ENCODE measurements around the gene P2RX3.
"Not testable (repeated sequence)": the region's sequence is repeated elsewhere in the genome, so short reads cannot be mapped to it uniquely, and the experiment has no call there.

P2RX3 gene

GRCh38 chr11:57397394-57397990, 59.3 kb downstream of the P2RX3 start:
- no peak for DNase-seq

GRCh38 chr11:57399221-57399620, 61.1 kb downstream of the P2RX3 start:
- DNase-seq, result no peak

GRCh38 chr11:57399972-57400578, 61.9 kb downstream of the P2RX3 start:
- no peak for DNase-seq

- no peak for DNase-seq
Observed at GRCh38 chr11:57402188-57403002, 64.2 kb downstream of the P2RX3 start.

- DNase-seq, result not testable (repeated sequence)
Observed at GRCh38 chr11:57403003-57403801, 65.0 kb downstream of the P2RX3 start.

GRCh38 chr11:57403802-57404147, 65.6 kb downstream of the P2RX3 start:
- no peak for DNase-seq

- DNase-seq, result peak in 2 of 56 donors; percentile 4 to 25
Observed at GRCh38 chr11:57405271-57405860, 67.2 kb downstream of the P2RX3 start.

- DNase-seq, result peak in 1 of 56 donors; percentile 0
Observed at GRCh38 chr11:57406337-57406904, 68.3 kb downstream of the P2RX3 start.

GRCh38 chr11:57407010-57407920, 69.1 kb downstream of the P2RX3 start:
- DNase-seq, result no peak

GRCh38 chr11:57407941-57408475, 69.9 kb downstream of the P2RX3 start:
- no peak for DNase-seq

GRCh38 chr11:57408771-57409170, 70.6 kb downstream of the P2RX3 start:
- DNase-seq, result no peak

GRCh38 chr11:57409321-57410100, 71.4 kb downstream of the P2RX3 start:
- no peak for DNase-seq

GRCh38 chr11:57410287-57410686, 72.1 kb downstream of the P2RX3 start:
- no peak for DNase-seq

- DNase-seq, result no peak
Observed at GRCh38 chr11:57413681-57414080, 75.5 kb downstream of the P2RX3 start.

GRCh38 chr11:57414612-57415212, 76.6 kb downstream of the P2RX3 start:
- no peak for DNase-seq

GRCh38 chr11:57416436-57416835, 78.3 kb downstream of the P2RX3 start:
- DNase-seq, result no peak

GRCh38 chr11:57417056-57417455, 78.9 kb downstream of the P2RX3 start:
- DNase-seq, result peak in 1 of 56 donors; percentile 0

GRCh38 chr11:57418131-57418530, 80.0 kb downstream of the P2RX3 start:
- no peak for DNase-seq

Measured in amygdala (tissue), 56 donors.